ENCODE results near the gene AEN. TPM values are rescaled to one million over a fixed set of nuclear protein-coding genes. Genes with fewer than 3 reads are reported as not detected.

The AEN gene
- total RNA-seq, 2 experiments from 2014 or later = 40.7 to 43.7 TPM

DNA sequence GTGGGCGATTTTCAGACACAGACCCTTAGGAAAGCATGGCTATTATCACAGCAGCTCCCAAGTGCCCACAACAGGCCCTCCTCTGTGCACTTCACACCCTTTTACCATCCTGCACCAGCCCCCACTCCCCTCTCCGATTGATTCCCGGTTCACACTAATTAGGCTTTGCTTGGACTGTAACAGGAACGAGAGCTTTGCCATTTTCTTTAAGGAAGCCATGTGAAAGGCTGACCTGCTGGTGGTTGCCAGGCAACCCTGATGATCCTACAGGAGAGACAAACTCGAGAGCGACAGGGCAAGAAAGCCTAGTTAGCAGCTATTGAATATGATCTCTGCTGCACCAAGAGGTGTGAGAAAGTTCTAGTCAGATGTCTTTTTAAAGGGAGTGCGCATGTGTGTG lies 46.5 kb upstream of the AEN start:
- H3K27me3 ChIP-seq (ENCODE audit: control insufficient read depth in 1 of 2, insufficient read depth in 2 of 2, low read length in 2 of 2) = no peaks in the 10 kb centered on the region
- DNase-seq = no peak
- H3K4me1 ChIP-seq (ENCODE audit: insufficient read depth, low read length) = no peaks in the 10 kb centered on the region
- POLR2A ChIA-PET = no interaction called here
- ATAC-seq (ENCODE audit: poor library complexity) = no peak
- no peaks in the 10 kb centered on the region for H3K9me3 ChIP-seq (ENCODE audit: control insufficient read depth in 1 of 2, insufficient read depth in 1 of 2, low read length in 2 of 2)
- no peak overlapping the region for H3K4me3 Mint-ChIP-seq
- H3K36me3 ChIP-seq (ENCODE audit: insufficient read depth, low read length) = no peaks in the 10 kb centered on the region
- TF ChIP-seq, protein P1, sequence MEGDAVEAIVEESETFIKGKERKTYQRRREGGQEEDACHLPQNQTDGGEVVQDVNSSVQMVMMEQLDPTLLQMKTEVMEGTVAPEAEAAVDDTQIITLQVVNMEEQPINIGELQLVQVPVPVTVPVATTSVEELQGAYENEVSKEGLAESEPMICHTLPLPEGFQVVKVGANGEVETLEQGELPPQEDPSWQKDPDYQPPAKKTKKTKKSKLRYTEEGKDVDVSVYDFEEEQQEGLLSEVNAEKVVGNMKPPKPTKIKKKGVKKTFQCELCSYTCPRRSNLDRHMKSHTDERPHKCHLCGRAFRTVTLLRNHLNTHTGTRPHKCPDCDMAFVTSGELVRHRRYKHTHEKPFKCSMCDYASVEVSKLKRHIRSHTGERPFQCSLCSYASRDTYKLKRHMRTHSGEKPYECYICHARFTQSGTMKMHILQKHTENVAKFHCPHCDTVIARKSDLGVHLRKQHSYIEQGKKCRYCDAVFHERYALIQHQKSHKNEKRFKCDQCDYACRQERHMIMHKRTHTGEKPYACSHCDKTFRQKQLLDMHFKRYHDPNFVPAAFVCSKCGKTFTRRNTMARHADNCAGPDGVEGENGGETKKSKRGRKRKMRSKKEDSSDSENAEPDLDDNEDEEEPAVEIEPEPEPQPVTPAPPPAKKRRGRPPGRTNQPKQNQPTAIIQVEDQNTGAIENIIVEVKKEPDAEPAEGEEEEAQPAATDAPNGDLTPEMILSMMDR (IDR thresholded peaks at IDR 0.05) = no peak
- no peak overlapping the region for H3K4me3 ChIP-seq (ENCODE audit: low read length)
- no peak overlapping the region for H3K27ac ChIP-seq (ENCODE audit: low read depth in 1 of 2, low read length in 2 of 2)
- no peaks in the 10 kb centered on the region for H3K9me3 Mint-ChIP-seq
- no peaks in the 10 kb centered on the region for H3K4me1 Mint-ChIP-seq (ENCODE audit: low read depth)
- H3K36me3 Mint-ChIP-seq (ENCODE audit: low read depth) = no peaks in the 10 kb centered on the region
- peaks cover 14% of the 10 kb centered on the region for H3K27me3 Mint-ChIP-seq
- H3K27ac Mint-ChIP-seq = no peak overlapping the region
- CTCF ChIA-PET = no interaction called here
- intact Hi-C loops (cut with DNase I, micrococcal nuclease) = no loop called here

DNA sequence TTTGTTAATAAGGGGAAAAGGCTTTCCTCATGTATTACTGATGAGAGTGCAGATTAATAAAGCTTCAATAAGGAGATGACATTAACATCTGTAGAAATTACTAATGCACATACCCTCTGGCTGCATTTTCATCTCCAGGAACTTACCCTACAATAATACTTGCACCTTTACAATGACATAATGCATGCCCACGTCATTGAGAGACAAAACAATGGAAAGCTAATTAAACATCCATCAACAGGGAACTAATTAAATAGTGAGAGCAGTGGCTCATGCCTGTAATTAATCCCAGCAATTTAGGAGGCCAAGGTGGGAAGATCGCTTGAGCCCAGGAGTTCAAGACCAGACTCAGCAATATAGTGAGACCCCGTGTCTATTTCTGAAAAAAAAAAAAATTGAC lies 41.8 kb upstream of the AEN start:
- TF ChIP-seq, protein P1 (IDR thresholded peaks at IDR 0.05) = no peak
- ChIA-PET POLR2A (no interaction called here), CTCF (no interaction called here)
- H3K36me3 ChIP-seq (ENCODE audit: insufficient read depth, low read length) = no peaks in the 10 kb centered on the region
- no peaks in the 10 kb centered on the region for H3K9me3 Mint-ChIP-seq
- H3K4me1 ChIP-seq (ENCODE audit: insufficient read depth, low read length) = no peaks in the 10 kb centered on the region
- H3K4me3 Mint-ChIP-seq = no peak overlapping the region
- H3K27me3 Mint-ChIP-seq = peaks cover 13% of the 10 kb centered on the region
- H3K27me3 ChIP-seq (ENCODE audit: control insufficient read depth in 1 of 2, insufficient read depth in 2 of 2, low read length in 2 of 2) = peaks cover 0 to 3% of the 10 kb centered on the region in 2 experiments
- no peak overlapping the region for H3K4me3 ChIP-seq (ENCODE audit: low read length)
- DNase-seq (no peak), ATAC-seq (ENCODE audit: poor library complexity) (no peak)
- no peak overlapping the region for H3K27ac ChIP-seq (ENCODE audit: low read depth in 1 of 2, low read length in 2 of 2)
- no peaks in the 10 kb centered on the region for H3K4me1 Mint-ChIP-seq (ENCODE audit: low read depth)
- intact Hi-C loops (cut with DNase I, micrococcal nuclease) = no loop called here
- H3K27ac Mint-ChIP-seq = no peak overlapping the region
- no peaks in the 10 kb centered on the region for H3K36me3 Mint-ChIP-seq (ENCODE audit: low read depth)
- peaks cover 0 to 5% of the 10 kb centered on the region in 2 experiments for H3K9me3 ChIP-seq (ENCODE audit: control insufficient read depth in 1 of 2, insufficient read depth in 1 of 2, low read length in 2 of 2)

DNA sequence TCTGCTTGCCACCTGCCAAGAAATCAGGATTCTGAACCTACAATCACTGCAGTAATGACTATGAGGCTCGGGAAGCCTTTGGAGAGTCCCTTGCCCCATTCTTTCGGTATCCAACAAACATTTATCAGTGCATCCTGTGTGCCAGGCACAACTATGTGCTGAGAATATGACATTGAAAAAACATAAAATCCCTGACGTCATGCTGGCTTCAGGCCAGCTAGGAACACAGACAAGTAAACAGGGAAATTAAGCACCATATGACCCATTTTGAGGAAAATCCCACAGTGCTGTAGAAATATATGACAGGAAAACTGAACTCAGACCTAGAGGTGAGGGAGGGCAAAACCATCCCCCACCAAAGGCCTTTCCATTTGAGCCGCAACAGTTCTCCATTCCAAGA lies 40.6 kb upstream of the AEN start:
- ATAC-seq (ENCODE audit: poor library complexity) = no peak
- Mint-ChIP-seq H3K27ac (no peak overlapping the region), H3K27me3 (peaks cover 7% of the 10 kb centered on the region), H3K4me1 (ENCODE audit: low read depth) (no peaks in the 10 kb centered on the region), H3K9me3 (no peaks in the 10 kb centered on the region), H3K4me3 (no peak overlapping the region), H3K36me3 (ENCODE audit: low read depth) (no peaks in the 10 kb centered on the region)
- DNase-seq = no peak
- H3K27ac ChIP-seq (ENCODE audit: low read depth in 1 of 2, low read length in 2 of 2) = no peak overlapping the region
- CTCF ChIA-PET = no interaction called here
- H3K27me3 ChIP-seq (ENCODE audit: control insufficient read depth in 1 of 2, insufficient read depth in 2 of 2, low read length in 2 of 2) = peaks cover 0 to 3% of the 10 kb centered on the region in 2 experiments
- H3K4me3 ChIP-seq (ENCODE audit: low read length) = no peak overlapping the region
- POLR2A ChIA-PET = no interaction called here
- intact Hi-C loops (cut with DNase I, micrococcal nuclease) = no loop called here
- TF ChIP-seq, protein P1 (IDR thresholded peaks at IDR 0.05) = no peak
- no peaks in the 10 kb centered on the region for H3K4me1 ChIP-seq (ENCODE audit: insufficient read depth, low read length)
- H3K36me3 ChIP-seq (ENCODE audit: insufficient read depth, low read length) = no peaks in the 10 kb centered on the region
- peaks cover 0 to 5% of the 10 kb centered on the region in 2 experiments for H3K9me3 ChIP-seq (ENCODE audit: control insufficient read depth in 1 of 2, insufficient read depth in 1 of 2, low read length in 2 of 2)
